SK-N-SH (cell line): ENCODE measurements around the gene OR8G1. TPM values are rescaled to one million over a fixed set of nuclear protein-coding genes. Genes with fewer than 3 reads are reported as not detected.

Experiments
- CTCF ChIA-PET: fragments of 300-600, 350-600 bp; formaldehyde crosslinking; extraction: SDS; loops from one replicate; lab custom pipeline; 2021; lab: Yijun Ruan, JAX
- POLR2A ChIA-PET: fragments of 350-600 bp; sonication (Branson Sonifier 250); formaldehyde crosslinking; extraction: SDS; loops from one replicate; lab custom pipeline; 2020; ENCODE audit warnings: antibody characterized with exemption, inconsistent platforms; lab: Yijun Ruan, JAX
- DNase-seq: peaks from one replicate; pipeline ENCODE4 v3.0.0; 2012
- H2AFZ ChIP-seq: fragments of 200-600 bp; sonication (generic); 2 replicates; pipeline ENCODE4 v1.8.1; 2016; ENCODE audit warnings: antibody characterized with exemption, mild to moderate bottlenecking, low read depth
- H3F3A ChIP-seq: fragments of 200-600 bp; sonication (generic); replicated peaks from 2 replicates; pipeline ENCODE3; 2016; ENCODE audit warnings: antibody characterized with exemption, mild to moderate bottlenecking; ENCODE audit not compliant: insufficient read depth
- H3K27ac ChIP-seq, 2 experiments: fragments of 200-500 bp in 1 of 2; fragments of 200-600 bp in 1 of 2; sonication (Bioruptor generic) in 1 of 2; sonication (generic), shearing (Covaris generic) in 1 of 2; 2 replicates each; pipeline versions ENCODE4 v1.5.1 to v1.6.1; 2014 to 2016; ENCODE audit warnings: low read depth in 2 of 2, inconsistent platforms in 1 of 2, low read length in 1 of 2, mild to moderate bottlenecking in 1 of 2, mixed read lengths in 1 of 2
- H3K27me3 ChIP-seq: fragments of 200-600 bp; sonication (generic), shearing (Covaris generic); 2 replicates; pipeline ENCODE4 v1.6.1; 2016; ENCODE audit warnings: mixed run types; ENCODE audit not compliant: insufficient read depth
- H3K36me3 ChIP-seq, 2 experiments: fragments of 200-500 bp in 1 of 2; fragments of 200-600 bp in 1 of 2; sonication (Bioruptor generic) in 1 of 2; sonication (generic) in 1 of 2; replicated peaks in 1 of 2; 2 replicates each; pipeline versions ENCODE3 to v1.5.1; 2014 to 2016; ENCODE audit warnings: low read length in 1 of 2, mild to moderate bottlenecking in 1 of 2; ENCODE audit not compliant: insufficient read depth in 2 of 2, control insufficient read depth in 1 of 2
- H3K4me1 ChIP-seq, 2 experiments: fragments of 200-500 bp in 1 of 2; fragments of 200-600 bp in 1 of 2; sonication (Bioruptor generic) in 1 of 2; sonication (generic), shearing (Covaris generic) in 1 of 2; 2 replicates each; pipeline versions ENCODE4 v1.5.1 to v1.6.1; 2014 to 2016; ENCODE audit warnings: low read depth in 1 of 2, low read length in 1 of 2, mixed run types in 1 of 2; ENCODE audit not compliant: insufficient read depth in 2 of 2, control insufficient read depth in 1 of 2
- H3K4me2 ChIP-seq: fragments of 200-600 bp; sonication (generic), shearing (Covaris generic); 2 replicates; pipeline ENCODE4 v1.6.1; 2017; ENCODE audit warnings: mixed run types
- H3K4me3 ChIP-seq, 2 experiments: fragments of 200-500 bp in 1 of 2; fragments of 200-600 bp in 1 of 2; sonication (Bioruptor generic) in 1 of 2; sonication (generic), shearing (Covaris generic) in 1 of 2; 2 replicates each; pipeline versions ENCODE4 v1.5.1 to v1.8.1; 2014 to 2016; ENCODE audit warnings: low read depth in 2 of 2, inconsistent platforms in 1 of 2, low read length in 1 of 2, mild to moderate bottlenecking in 1 of 2, mixed read lengths in 1 of 2, moderate library complexity in 1 of 2
- H3K79me2 ChIP-seq: fragments of 200-600 bp; sonication (generic); 2 replicates; pipeline ENCODE4 v1.8.1; 2017; ENCODE audit warnings: mild to moderate bottlenecking; ENCODE audit not compliant: insufficient read depth
- H3K9ac ChIP-seq: fragments of 200-600 bp; sonication (generic); 2 replicates; pipeline ENCODE4 v1.6.1; 2017; ENCODE audit warnings: mixed run types
- H3K9me2 ChIP-seq: fragments of 200-600 bp; sonication (generic); 2 replicates; pipeline ENCODE4 v1.6.1; 2017; ENCODE audit warnings: mixed run types
- H3K9me3 ChIP-seq: fragments of 200-600 bp; sonication (generic); 2 replicates; pipeline ENCODE4 v1.6.1; 2017; ENCODE audit warnings: mixed run types, mild to moderate bottlenecking, moderate library complexity
- H4K20me1 ChIP-seq: fragments of 200-600 bp; sonication (generic); 2 replicates; pipeline ENCODE4 v1.6.1; 2017; ENCODE audit warnings: mild to moderate bottlenecking, mixed run types; ENCODE audit not compliant: insufficient read depth
- CHD2 ChIP-seq: fragments of 150-350 bp; IDR thresholded peaks from 2 replicates; pipeline ENCODE4 v1.6.1; 2018; ENCODE audit warnings: low read length; ENCODE audit not compliant: partially characterized antibody
- CTCF ChIP-seq: fragments of 200-600 bp; sonication (generic); IDR thresholded peaks from 2 replicates; pipeline ENCODE4 v1.6.1; 2017; ENCODE audit warnings: antibody characterized with exemption, mild to moderate bottlenecking, moderate library complexity
- EP300 ChIP-seq, 2 experiments: IDR thresholded peaks; 2 replicates each; pipeline versions ENCODE4 v1.4.0 to v1.6.1; 2012; ENCODE audit warnings: borderline replicate concordance in 1 of 2, low read depth in 1 of 2, low read length in 1 of 2
- FOSL2 ChIP-seq: IDR thresholded peaks from 2 replicates; pipeline ENCODE4 v1.4.0; 2012; ENCODE audit warnings: low read depth, mild to moderate bottlenecking, moderate library complexity, borderline replicate concordance
- FOXJ3 ChIP-seq: sonication (generic); formaldehyde crosslinking; IDR thresholded peaks from 2 replicates; pipeline ENCODE4 v1.5.1; 2020; ENCODE audit warnings: mild to moderate bottlenecking, missing genetic modification reagents
- GABPA ChIP-seq: IDR thresholded peaks from 2 replicates; pipeline ENCODE4 v1.4.0; 2012; ENCODE audit warnings: low read depth, mild to moderate bottlenecking
- JUND ChIP-seq: IDR thresholded peaks from 2 replicates; pipeline ENCODE4 v1.4.0; 2012
- MAX ChIP-seq: IDR thresholded peaks from 2 replicates; pipeline ENCODE4 v1.4.0; 2012; ENCODE audit warnings: low read depth
- NRF1 ChIP-seq: IDR thresholded peaks from 2 replicates; pipeline ENCODE4 v1.6.1; 2012; ENCODE audit warnings: low read depth, mild to moderate bottlenecking, low read length
- PBX3 ChIP-seq: IDR thresholded peaks from 2 replicates; pipeline ENCODE4; 2012
- POLR2AphosphoS5 ChIP-seq: IDR thresholded peaks from 2 replicates; pipeline ENCODE4 v1.6.1; 2012; ENCODE audit warnings: low read depth, low read length
- RCOR1 ChIP-seq: fragments of 150-350 bp; IDR thresholded peaks from 2 replicates; pipeline ENCODE4 v1.6.1; 2017; ENCODE audit warnings: antibody characterized with exemption, low read length
- RXRA ChIP-seq: IDR thresholded peaks from 2 replicates; pipeline ENCODE4 v1.4.0; 2012; ENCODE audit warnings: low read depth, mild to moderate bottlenecking, borderline replicate concordance
- TAF1 ChIP-seq: IDR thresholded peaks from 2 replicates; pipeline ENCODE4 v1.6.1; 2012; ENCODE audit warnings: low read depth, mild to moderate bottlenecking, low read length, moderate library complexity, borderline replicate concordance
- USF1 ChIP-seq: IDR thresholded peaks from 2 replicates; pipeline ENCODE4 v1.4.0; 2012; ENCODE audit warnings: low read depth, borderline replicate concordance
- USF2 ChIP-seq: fragments of 150-350 bp; IDR thresholded peaks from 2 replicates; pipeline ENCODE4 v1.6.1; 2017; ENCODE audit warnings: antibody characterized with exemption, low read length, low read depth, borderline replicate concordance
- ZBTB33 ChIP-seq: IDR thresholded peaks from 2 replicates; pipeline ENCODE4 v1.4.0; 2012; ENCODE audit warnings: low read depth, borderline replicate concordance
- WGBS: methylation state at CpG from one replicate; pipeline ENCODE4 v1.1.6; 2017; ENCODE audit warnings: low lambda C conversion rate; 5-methylcytosine and 5-hydroxymethylcytosine counted together
- polyA plus RNA-seq, 3 experiments: library from polyadenylated mRNA; depleted of rRNA; stranded (reverse); fragments of >200 nt; gene quantifications; 2 replicates each; pipeline ENCODE4 v1.2.3, GENCODE V29; 2012

OR8G1 gene
- polyA plus RNA-seq, 1 of the 3 experiments (the other 2 are of a cell fraction) = not detected

GRCh38 chr11:124277804-124278203 is 36.9 kb downstream of the OR8G1 start:
- H3K9me3 ChIP-seq = no peaks in the 10 kb centered on the region
- H3K36me3 ChIP-seq = no peaks in the 10 kb centered on the region
- H3F3A ChIP-seq = no peaks in the 10 kb centered on the region
- H3K4me3 ChIP-seq = no peak overlapping the region
- no peaks in the 10 kb centered on the region for H3K4me1 ChIP-seq
- no peak for TF ChIP-seq GABPA
- peak; percentile 11; the same call in 1 of the 2 replicates for TF ChIP-seq CTCF
- no peaks in the 10 kb centered on the region for H3K9me2 ChIP-seq
- WGBS = 0% methylated on average over 3 of the region's 3 CpGs
- no peak overlapping the region for H3K4me2 ChIP-seq
- H2AFZ ChIP-seq = no peak overlapping the region
- no peak for DNase-seq
- no peaks in the 10 kb centered on the region for H3K79me2 ChIP-seq
- H3K27me3 ChIP-seq = no peaks in the 10 kb centered on the region
- ChIA-PET POLR2A (no interaction called here), CTCF (interaction anchor here (0.9 kb wide), 1 partner anchor 206 kb away, joined by 3 read pairs; no protein-coding TSS in a partner anchor)
- no peaks in the 10 kb centered on the region for H4K20me1 ChIP-seq
- H3K9ac ChIP-seq = no peak overlapping the region
- H3K27ac ChIP-seq = no peak overlapping the region

- TF ChIP-seq USF2 = no peak
- TF ChIP-seq FOSL2 = no peak
- TF ChIP-seq USF1 = no peak
- no peak for TF ChIP-seq TAF1
- no peak for TF ChIP-seq CTCF
- TF ChIP-seq MAX = no peak
- no peak for TF ChIP-seq JUND
- TF ChIP-seq PBX3 = no peak
- TF ChIP-seq RCOR1 = no peak
- TF ChIP-seq FOXJ3 (CRISPR knock-in tag) = no peak
- no peak for TF ChIP-seq POLR2AphosphoS5
- TF ChIP-seq ZBTB33 = no peak
- no peak for TF ChIP-seq CHD2
- no peak for TF ChIP-seq NRF1
- TF ChIP-seq RXRA = no peak
- no peak for TF ChIP-seq EP300 (IDR thresholded peaks at IDR 0.05; ENCODE audit: borderline replicate concordance in 1 of 2, low read depth in 1 of 2, low read length in 1 of 2)
- H3K9ac ChIP-seq = no peak overlapping the region
- DNase-seq = no peak
- H3K27me3 ChIP-seq = no peaks in the 10 kb centered on the region
- ChIA-PET POLR2A (no interaction called here), CTCF (interaction anchor here (0.9 kb wide), 1 partner anchor 207 kb away, joined by 3 read pairs; no protein-coding TSS in a partner anchor)
- H3K9me3 ChIP-seq = no peaks in the 10 kb centered on the region
- no peak overlapping the region for H2AFZ ChIP-seq
- H3K4me2 ChIP-seq = no peak overlapping the region
- H3K9me2 ChIP-seq = no peaks in the 10 kb centered on the region
- H3K4me3 ChIP-seq = no peak overlapping the region
- no peaks in the 10 kb centered on the region for H3K36me3 ChIP-seq
- H3K4me1 ChIP-seq = no peaks in the 10 kb centered on the region
- 8% methylated on average over 2 of the region's 2 CpGs for WGBS
- H4K20me1 ChIP-seq = no peaks in the 10 kb centered on the region
- no peaks in the 10 kb centered on the region for H3K79me2 ChIP-seq
- H3F3A ChIP-seq = no peaks in the 10 kb centered on the region
- no peak overlapping the region for H3K27ac ChIP-seq
Measured at GRCh38 chr11:124278261-124278660, 37.4 kb downstream of the OR8G1 start.
